Activated T-cell treated with anti-CD3 and anti-CD28 coated beads for 24 hours (primary cell): ENCODE results near the gene AKIP1.
"Not testable (repeated sequence)": the region's sequence is repeated elsewhere in the genome, so short reads cannot be mapped to it uniquely, and the experiment has no call there.

Source experiments
- DNase-seq: peaks from one replicate; pipeline ENCODE4 v3.0.0-alpha.2; 2020; ENCODE audit warnings: low read depth

Gene AKIP1

GRCh38 chr11:8917157-8917825 is 6.3 kb downstream of the AKIP1 start:
- DNase-seq = no peak

- no peak for DNase-seq
Observed at GRCh38 chr11:8922691-8923090, 11.7 kb downstream of the AKIP1 start.

- DNase-seq = no peak
Observed at GRCh38 chr11:8925711-8926110, 14.7 kb downstream of the AKIP1 start.

- DNase-seq = no peak
Observed at GRCh38 chr11:8926236-8926635, 15.2 kb downstream of the AKIP1 start.

- no peak for DNase-seq
Observed at GRCh38 chr11:8927233-8927632, 16.2 kb downstream of the AKIP1 start.

- DNase-seq = no peak
Observed at GRCh38 chr11:8928205-8928604, 17.2 kb downstream of the AKIP1 start.

- no peak for DNase-seq
Observed at GRCh38 chr11:8928981-8929615, 18.1 kb downstream of the AKIP1 start.

- DNase-seq = no peak
Observed at GRCh38 chr11:8930456-8931175, 19.6 kb downstream of the AKIP1 start.

GRCh38 chr11:8932564-8933180 is 21.7 kb downstream of the AKIP1 start, which contains the start of gene C11orf16:
C11orf16 (minus strand) TSS chr11:8932947; CDS start chr11:8932308, 639 bp downstream.
- DNase-seq = no peak

- DNase-seq = no peak
Observed at GRCh38 chr11:8933931-8934330, 22.9 kb downstream of the AKIP1 start.

GRCh38 chr11:8934742-8935488 is 23.9 kb downstream of the AKIP1 start:
- DNase-seq = no peak

GRCh38 chr11:8935789-8936188 is 24.8 kb downstream of the AKIP1 start:
- DNase-seq = not testable (repeated sequence)

GRCh38 chr11:8937159-8937558 is 26.2 kb downstream of the AKIP1 start:
- no peak for DNase-seq

GRCh38 chr11:8937659-8938058 is 26.7 kb downstream of the AKIP1 start:
- DNase-seq = no peak

GRCh38 chr11:8941341-8942103 is 30.5 kb downstream of the AKIP1 start:
- no peak for DNase-seq

- no peak for DNase-seq
Observed at GRCh38 chr11:8942518-8943066, 31.6 kb downstream of the AKIP1 start, which contains the start of gene ASCL3. ASCL3 (minus strand) TSS chr11:8943016; CDS start chr11:8938161, 4,855 bp downstream.

GRCh38 chr11:8947230-8947943 is 36.4 kb downstream of the AKIP1 start:
- DNase-seq = no peak

GRCh38 chr11:8948886-8949285 is 37.9 kb downstream of the AKIP1 start:
- DNase-seq = no peak

- DNase-seq = no peak
Observed at GRCh38 chr11:8956860-8957259, 45.9 kb downstream of the AKIP1 start.

GRCh38 chr11:8959546-8960166 is 48.7 kb downstream of the AKIP1 start:
- DNase-seq = peak; percentile 16
